ENCODE data around the gene RBM23. TPM values are rescaled to one million over a fixed set of nuclear protein-coding genes. Genes with fewer than 3 reads are reported as not detected.

Gene RBM23
- total and polyA plus RNA-seq, 9 of the 15 experiments (the other 6 are each of a cell fraction or from before 2014, with no cell fraction given): 46.0 to 102 (median 58.5) TPM

DNA sequence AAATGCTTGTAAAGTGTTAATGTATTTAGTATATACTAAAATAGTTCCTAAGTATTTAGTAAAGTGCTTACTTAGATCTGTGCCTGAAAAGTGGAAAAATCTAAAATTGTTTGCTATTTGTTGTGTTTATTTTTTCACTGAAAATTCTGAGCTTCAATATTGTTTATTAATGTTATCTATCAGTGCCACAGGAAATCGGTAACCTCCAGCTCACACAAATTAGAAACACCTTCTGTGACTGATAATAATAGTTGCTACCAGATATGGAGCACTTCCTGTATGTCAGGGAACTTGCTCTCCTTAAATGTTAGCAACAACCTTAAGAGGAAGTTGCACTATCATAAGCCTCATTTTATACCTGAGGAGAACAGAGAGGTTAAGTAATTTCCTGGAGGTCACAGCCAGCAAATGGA, 48.1 kb downstream of the RBM23 start (continued):
- TF ChIP-seq RCOR1 (IDR thresholded peaks at IDR 0.05; ENCODE audit: borderline replicate concordance in 1 of 2, low read depth in 2 of 2, low read length in 2 of 2) (no peak; a peak in 1 of 4 replicates), PTRF (tag; IDR thresholded peaks at IDR 0.05) (no peak), KDM1A (IDR thresholded peaks at IDR 0.05) (peak in 1 of 2 experiments; percentile 33; a peak in 1 of 4 replicates), HLTF (IDR thresholded peaks at IDR 0.05) (no peak), CBX1 (IDR thresholded peaks at IDR 0.05; ENCODE audit: low read depth) (no peak), ZNF561 (CRISPR knock-in tag; conservative IDR thresholded peaks at IDR 0.05) (no peak), HDAC1 (IDR thresholded peaks at IDR 0.05) (no peak), GABPB1 (CRISPR knock-in tag; IDR thresholded peaks at IDR 0.05) (no peak), ZKSCAN8 (CRISPR knock-in tag; IDR thresholded peaks at IDR 0.05) (no peak), MIER1 (IDR thresholded peaks at IDR 0.05; ENCODE audit: low read depth) (no peak), YY1 (IDR thresholded peaks at IDR 0.05; ENCODE audit: borderline replicate concordance in 1 of 3, control insufficient read depth in 1 of 3, extremely low read depth in 1 of 3, insufficient read depth in 3 of 3, insufficient read length in 1 of 3, insufficient replicate concordance in 2 of 3, low read depth in 1 of 3, low read length in 2 of 3) (no peak), KDM2B (CRISPR knock-in tag; IDR thresholded peaks at IDR 0.05) (no peak), ZNF57 (CRISPR knock-in tag; IDR thresholded peaks at IDR 0.05) (no peak), RB1 (IDR thresholded peaks at IDR 0.05; ENCODE audit: low read depth) (no peak), ZEB2 (IDR thresholded peaks at IDR 0.05) (peak; percentile 60), XRCC5 (IDR thresholded peaks at IDR 0.05; ENCODE audit: low read depth, low read length) (no peak), FOXK2 (conservative IDR thresholded peaks at IDR 0.05 in 1 of 2, IDR thresholded peaks at IDR 0.05 in 1 of 2; ENCODE audit: low read depth in 2 of 2) (peak in 1 of 2 experiments; percentile 95; a peak in 2 of 4 replicates), SREBF2 (CRISPR knock-in tag; IDR thresholded peaks at IDR 0.05) (no peak), ATF1 (CRISPR knock-in tag; IDR thresholded peaks at IDR 0.05) (no peak), ATF1 (tag; IDR thresholded peaks at IDR 0.05) (no peak)
- TF ChIP-seq, protein P1, sequence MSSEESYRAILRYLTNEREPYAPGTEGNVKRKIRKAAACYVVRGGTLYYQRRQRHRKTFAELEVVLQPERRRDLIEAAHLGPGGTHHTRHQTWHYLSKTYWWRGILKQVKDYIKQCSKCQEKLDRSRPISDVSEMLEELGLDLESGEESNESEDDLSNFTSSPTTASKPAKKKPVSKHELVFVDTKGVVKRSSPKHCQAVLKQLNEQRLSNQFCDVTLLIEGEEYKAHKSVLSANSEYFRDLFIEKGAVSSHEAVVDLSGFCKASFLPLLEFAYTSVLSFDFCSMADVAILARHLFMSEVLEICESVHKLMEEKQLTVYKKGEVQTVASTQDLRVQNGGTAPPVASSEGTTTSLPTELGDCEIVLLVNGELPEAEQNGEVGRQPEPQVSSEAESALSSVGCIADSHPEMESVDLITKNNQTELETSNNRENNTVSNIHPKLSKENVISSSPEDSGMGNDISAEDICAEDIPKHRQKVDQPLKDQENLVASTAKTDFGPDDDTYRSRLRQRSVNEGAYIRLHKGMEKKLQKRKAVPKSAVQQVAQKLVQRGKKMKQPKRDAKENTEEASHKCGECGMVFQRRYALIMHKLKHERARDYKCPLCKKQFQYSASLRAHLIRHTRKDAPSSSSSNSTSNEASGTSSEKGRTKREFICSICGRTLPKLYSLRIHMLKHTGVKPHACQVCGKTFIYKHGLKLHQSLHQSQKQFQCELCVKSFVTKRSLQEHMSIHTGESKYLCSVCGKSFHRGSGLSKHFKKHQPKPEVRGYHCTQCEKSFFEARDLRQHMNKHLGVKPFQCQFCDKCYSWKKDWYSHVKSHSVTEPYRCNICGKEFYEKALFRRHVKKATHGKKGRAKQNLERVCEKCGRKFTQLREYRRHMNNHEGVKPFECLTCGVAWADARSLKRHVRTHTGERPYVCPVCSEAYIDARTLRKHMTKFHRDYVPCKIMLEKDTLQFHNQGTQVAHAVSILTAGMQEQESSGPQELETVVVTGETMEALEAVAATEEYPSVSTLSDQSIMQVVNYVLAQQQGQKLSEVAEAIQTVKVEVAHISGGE (CRISPR knock-in tag; IDR thresholded peaks at IDR 0.05): no peak; a peak in 1 of 6 replicates
- TF ChIP-seq, protein P2, sequence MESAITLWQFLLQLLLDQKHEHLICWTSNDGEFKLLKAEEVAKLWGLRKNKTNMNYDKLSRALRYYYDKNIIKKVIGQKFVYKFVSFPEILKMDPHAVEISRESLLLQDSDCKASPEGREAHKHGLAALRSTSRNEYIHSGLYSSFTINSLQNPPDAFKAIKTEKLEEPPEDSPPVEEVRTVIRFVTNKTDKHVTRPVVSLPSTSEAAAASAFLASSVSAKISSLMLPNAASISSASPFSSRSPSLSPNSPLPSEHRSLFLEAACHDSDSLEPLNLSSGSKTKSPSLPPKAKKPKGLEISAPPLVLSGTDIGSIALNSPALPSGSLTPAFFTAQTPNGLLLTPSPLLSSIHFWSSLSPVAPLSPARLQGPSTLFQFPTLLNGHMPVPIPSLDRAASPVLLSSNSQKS (CRISPR knock-in tag; IDR thresholded peaks at IDR 0.05): no peak
- TF ChIP-seq, protein P3, sequence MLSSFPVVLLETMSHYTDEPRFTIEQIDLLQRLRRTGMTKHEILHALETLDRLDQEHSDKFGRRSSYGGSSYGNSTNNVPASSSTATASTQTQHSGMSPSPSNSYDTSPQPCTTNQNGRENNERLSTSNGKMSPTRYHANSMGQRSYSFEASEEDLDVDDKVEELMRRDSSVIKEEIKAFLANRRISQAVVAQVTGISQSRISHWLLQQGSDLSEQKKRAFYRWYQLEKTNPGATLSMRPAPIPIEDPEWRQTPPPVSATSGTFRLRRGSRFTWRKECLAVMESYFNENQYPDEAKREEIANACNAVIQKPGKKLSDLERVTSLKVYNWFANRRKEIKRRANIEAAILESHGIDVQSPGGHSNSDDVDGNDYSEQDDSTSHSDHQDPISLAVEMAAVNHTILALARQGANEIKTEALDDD (IDR thresholded peaks at IDR 0.05): no peak
- TF ChIP-seq, protein P4, sequence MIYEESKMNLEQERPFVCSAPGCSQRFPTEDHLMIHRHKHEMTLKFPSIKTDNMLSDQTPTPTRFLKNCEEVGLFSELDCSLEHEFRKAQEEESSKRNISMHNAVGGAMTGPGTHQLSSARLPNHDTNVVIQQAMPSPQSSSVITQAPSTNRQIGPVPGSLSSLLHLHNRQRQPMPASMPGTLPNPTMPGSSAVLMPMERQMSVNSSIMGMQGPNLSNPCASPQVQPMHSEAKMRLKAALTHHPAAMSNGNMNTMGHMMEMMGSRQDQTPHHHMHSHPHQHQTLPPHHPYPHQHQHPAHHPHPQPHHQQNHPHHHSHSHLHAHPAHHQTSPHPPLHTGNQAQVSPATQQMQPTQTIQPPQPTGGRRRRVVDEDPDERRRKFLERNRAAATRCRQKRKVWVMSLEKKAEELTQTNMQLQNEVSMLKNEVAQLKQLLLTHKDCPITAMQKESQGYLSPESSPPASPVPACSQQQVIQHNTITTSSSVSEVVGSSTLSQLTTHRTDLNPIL (CRISPR knock-in tag; IDR thresholded peaks at IDR 0.05): no peak

All from K562 (cell line).